Measurements from ENCODE around the gene NDUFS6.
"Not testable (repeated sequence)": the region's sequence is repeated elsewhere in the genome, so short reads cannot be mapped to it uniquely, and the experiment has no call there.

NDUFS6 gene

GRCh38 chr5:1788828-1789227 is 12.4 kb upstream of the NDUFS6 start:
- TF ChIP-seq, protein P1, sequence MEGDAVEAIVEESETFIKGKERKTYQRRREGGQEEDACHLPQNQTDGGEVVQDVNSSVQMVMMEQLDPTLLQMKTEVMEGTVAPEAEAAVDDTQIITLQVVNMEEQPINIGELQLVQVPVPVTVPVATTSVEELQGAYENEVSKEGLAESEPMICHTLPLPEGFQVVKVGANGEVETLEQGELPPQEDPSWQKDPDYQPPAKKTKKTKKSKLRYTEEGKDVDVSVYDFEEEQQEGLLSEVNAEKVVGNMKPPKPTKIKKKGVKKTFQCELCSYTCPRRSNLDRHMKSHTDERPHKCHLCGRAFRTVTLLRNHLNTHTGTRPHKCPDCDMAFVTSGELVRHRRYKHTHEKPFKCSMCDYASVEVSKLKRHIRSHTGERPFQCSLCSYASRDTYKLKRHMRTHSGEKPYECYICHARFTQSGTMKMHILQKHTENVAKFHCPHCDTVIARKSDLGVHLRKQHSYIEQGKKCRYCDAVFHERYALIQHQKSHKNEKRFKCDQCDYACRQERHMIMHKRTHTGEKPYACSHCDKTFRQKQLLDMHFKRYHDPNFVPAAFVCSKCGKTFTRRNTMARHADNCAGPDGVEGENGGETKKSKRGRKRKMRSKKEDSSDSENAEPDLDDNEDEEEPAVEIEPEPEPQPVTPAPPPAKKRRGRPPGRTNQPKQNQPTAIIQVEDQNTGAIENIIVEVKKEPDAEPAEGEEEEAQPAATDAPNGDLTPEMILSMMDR (IDR thresholded peaks at IDR 0.05; ENCODE audit: borderline replicate concordance, insufficient read depth, low read depth, low read length): no peak

DNA sequence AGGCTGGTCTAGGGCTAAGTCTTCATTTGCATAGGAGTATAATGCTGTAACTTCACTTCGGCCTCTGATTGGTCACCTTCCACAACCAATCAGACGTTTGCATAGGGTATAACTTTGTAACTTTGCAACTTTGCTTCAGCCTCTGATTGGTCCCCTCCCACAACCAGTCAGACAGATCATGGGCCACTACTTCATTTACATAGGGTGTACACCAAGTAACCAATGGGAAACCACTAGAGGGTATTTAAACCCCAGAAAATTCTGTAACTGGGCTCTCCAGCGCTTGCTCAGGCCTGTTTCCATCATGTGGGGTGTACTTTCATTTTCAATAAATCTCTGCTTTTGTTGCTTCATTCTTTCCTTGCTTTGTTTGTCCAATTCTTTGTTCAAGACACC is 11.8 kb upstream of the NDUFS6 start:
- H3K4me3 ChIP-seq (ENCODE audit: low read depth, low read length): not testable (repeated sequence)

More at GRCh38 chr5:1788828-1789227, 12.4 kb upstream of the NDUFS6 start:
- no peak overlapping the region for H3K4me3 ChIP-seq (ENCODE audit: low read depth, low read length)

DNA sequence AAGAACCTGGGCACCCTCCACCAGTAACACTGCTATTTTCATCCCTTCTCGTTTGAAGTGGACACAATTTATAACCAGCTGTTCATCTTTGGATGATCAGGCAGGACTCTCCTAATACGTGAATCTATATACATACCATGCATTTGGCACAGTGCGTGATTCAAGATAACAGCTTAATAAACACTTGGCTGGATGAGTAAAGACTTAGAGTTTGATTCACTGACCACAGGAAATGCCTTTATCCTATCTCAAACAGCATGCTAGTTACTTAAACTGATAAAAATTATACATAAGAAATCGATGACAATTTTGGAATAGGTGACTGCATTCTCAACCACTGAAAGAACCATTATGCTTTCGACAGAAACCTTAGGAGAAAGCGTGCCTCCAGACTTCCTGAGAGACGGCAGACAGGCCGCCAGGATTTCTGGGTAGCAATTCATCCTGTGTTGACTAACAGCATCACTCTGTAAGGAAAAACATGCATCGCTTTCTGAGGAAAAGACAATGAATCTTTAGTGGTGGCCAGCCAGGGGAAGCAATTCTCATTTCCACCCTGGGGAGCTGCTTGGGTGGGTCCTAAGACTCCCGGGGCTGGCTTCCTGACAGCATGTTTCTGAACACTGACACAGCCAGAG is 11.3 kb upstream of the NDUFS6 start:
- H3K4me3 ChIP-seq (ENCODE audit: low read depth, low read length): no peak overlapping the region
- TF ChIP-seq, protein P1 (IDR thresholded peaks at IDR 0.05; ENCODE audit: borderline replicate concordance, insufficient read depth, low read depth, low read length): no peak

DNA sequence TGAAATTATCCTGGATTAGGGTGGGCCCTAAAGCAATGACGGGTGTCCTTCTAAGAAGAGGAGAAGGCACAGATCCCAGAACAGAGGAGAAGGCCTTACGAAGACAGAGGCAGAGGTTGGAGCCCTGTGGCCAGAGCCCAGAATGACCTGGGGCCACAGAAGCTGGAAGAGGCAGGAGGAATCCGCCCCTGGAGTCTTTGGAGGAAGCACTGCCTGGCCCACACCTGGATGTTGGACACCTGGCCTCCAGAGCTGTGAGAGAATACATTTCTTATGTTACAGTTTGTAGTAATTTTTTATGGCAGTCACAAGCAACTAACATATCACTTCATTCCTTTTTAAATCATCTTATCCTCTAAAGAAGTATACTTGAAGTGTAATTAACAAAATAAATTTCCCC is 10.0 kb upstream of the NDUFS6 start:
- H3K4me3 ChIP-seq (ENCODE audit: low read depth, low read length): no peak overlapping the region
- TF ChIP-seq, protein P1 (IDR thresholded peaks at IDR 0.05; ENCODE audit: borderline replicate concordance, insufficient read depth, low read depth, low read length): no peak

DNA sequence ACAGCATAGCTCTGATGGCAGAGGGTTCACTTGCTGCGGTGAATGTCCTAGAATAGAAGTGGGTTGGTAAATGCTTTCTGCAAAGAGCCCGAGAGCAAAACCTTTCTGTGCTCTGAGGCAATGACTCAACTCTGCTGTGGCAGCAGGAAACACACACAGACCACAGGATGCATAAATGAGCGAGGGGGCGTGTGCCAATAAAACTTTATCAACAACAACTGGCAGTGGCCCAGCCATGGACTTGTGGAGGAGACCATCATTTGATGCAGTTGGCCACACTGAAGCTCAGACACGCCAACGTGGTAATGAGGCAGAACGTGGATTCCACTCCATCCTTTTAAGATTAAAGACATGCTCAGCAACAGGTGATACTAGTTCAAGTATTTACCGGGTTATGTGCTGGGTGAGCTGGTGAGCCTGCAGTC is 8.4 kb upstream of the NDUFS6 start:
- H3K4me3 ChIP-seq (ENCODE audit: low read depth, low read length): peak overlapping the region; percentile 34
- TF ChIP-seq, protein P1 (IDR thresholded peaks at IDR 0.05; ENCODE audit: borderline replicate concordance, insufficient read depth, low read depth, low read length): no peak

DNA sequence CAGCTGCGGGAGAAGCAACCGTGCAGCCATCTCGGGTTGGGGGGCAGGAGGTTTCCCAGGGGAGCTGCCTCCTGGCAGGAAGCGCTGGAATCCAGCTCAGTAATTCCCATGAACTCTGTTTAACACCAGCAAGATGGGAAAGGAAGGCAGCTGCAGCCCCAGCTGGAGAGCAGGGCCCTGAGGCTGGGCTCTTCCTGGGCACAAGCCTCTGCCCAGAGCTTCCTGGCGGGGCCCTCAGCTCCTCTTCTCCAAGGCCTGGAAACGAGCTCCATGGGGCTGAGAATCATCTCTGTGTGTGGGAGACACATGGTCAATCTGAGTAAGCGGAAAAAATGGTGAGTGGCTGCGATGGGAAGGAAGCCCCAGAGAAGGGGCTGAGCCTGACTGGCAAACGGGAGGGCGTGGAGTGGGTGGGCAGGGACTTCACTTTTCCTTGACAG is 7.9 kb upstream of the NDUFS6 start:
- peak overlapping the region; percentile 34 for H3K4me3 ChIP-seq (ENCODE audit: low read depth, low read length)
- TF ChIP-seq, protein P1 (IDR thresholded peaks at IDR 0.05; ENCODE audit: borderline replicate concordance, insufficient read depth, low read depth, low read length): no peak

- H3K4me3 ChIP-seq (ENCODE audit: low read depth, low read length): no peak overlapping the region
- TF ChIP-seq, protein P1 (IDR thresholded peaks at IDR 0.05; ENCODE audit: borderline replicate concordance, insufficient read depth, low read depth, low read length): no peak
Measured at GRCh38 chr5:1793966-1794900, 7.0 kb upstream of the NDUFS6 start.

Measured in GM12875 (cell line).